Measurements from ENCODE around the gene KCNN1.
"Not testable (repeated sequence)": the region's sequence is repeated elsewhere in the genome, so short reads cannot be mapped to it uniquely, and the experiment has no call there.

The KCNN1 gene

DNA sequence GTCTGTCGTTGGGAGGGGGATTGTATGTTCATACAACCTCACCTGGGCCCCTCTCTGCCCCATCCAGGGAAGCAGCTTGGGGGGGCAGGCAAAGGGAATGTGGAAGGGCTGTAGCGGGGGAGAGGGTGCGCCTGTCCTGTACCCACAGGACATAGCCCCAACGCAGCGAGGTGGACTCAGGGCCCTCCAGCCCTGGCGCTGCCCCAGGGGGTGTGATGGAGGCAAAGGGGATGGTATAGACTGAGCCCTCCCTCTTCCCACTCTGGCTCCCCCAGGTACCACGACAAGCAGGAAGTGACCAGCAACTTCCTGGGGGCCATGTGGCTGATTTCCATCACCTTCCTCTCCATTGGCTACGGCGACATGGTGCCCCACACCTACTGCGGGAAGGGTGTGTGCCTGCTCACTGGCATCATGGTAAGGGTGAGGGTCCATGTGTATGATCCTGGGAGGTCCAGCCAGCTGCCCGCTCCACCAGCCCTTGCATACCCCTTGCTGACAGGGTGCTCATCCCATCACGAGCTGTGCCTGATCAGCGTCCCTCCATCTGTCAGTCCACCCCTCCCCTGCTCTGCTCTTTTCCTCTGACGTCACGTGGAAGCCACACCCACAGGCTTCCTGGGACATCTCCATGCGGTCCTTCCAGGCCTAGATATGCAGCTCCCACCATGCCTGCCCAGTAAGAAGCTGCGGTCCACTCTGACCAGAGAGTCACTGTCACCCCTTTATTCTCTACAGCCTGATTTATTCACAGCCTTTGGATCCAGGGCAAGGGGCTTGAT lies 18.3 kb downstream of the KCNN1 start:
- H3K4me3 ChIP-seq (replicated peaks in 1 of 2; ENCODE audit: low read depth in 2 of 2, low read length in 2 of 2) = no peak overlapping the region
- TF ChIP-seq CTCF (IDR thresholded peaks at IDR 0.05; ENCODE audit: low read depth, low read length) = no peak
- DNase-seq (ENCODE audit: low read depth in 2 of 2) = peak in 1 of 2 donors; percentile 10

DNA sequence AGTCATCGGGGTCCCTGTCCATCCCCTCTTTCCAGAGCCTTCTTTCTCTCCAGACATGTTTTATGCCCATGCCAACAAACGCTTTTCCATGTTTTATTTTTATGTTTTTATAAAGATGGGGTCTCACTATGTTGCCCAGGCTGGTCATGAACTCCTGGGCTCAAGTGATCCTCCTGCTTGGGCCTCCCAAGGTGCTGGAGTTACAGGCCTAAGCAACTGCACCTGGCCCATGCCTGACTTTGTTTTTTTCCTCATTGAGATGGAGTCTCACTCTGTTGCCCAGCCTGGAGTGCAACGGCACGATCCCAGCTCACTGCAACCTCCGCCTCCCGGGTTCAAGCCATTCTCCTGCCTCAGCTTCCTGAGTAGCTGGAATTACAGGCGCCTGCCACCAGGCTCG lies 19.7 kb downstream of the KCNN1 start:
- DNase-seq (ENCODE audit: low read depth in 2 of 2); H3K4me3 ChIP-seq (replicated peaks in 1 of 2; ENCODE audit: low read depth in 2 of 2, low read length in 2 of 2): not testable (repeated sequence)

DNA sequence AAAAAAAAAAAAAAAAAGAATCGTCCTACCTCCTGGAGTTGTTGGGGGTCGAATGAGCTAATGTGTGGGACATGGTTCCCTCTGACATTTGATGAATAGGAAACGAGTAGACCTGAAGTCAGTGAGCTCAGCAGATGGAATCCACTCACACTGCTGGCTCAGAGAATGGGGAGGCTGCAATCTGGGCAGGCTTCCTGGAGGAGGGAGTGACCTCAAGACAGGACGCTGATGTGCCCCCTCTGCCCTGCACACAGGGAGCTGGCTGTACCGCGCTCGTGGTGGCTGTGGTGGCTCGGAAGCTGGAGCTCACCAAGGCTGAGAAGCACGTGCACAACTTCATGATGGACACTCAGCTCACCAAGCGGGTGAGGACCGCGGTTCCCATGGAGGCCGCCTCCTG lies 21.3 kb downstream of the KCNN1 start:
- TF ChIP-seq CTCF (IDR thresholded peaks at IDR 0.05; ENCODE audit: low read depth, low read length) = no peak
- no peak for DNase-seq (ENCODE audit: low read depth in 2 of 2)
- no peak overlapping the region for H3K4me3 ChIP-seq (replicated peaks in 1 of 2; ENCODE audit: low read depth in 2 of 2, low read length in 2 of 2)

DNA sequence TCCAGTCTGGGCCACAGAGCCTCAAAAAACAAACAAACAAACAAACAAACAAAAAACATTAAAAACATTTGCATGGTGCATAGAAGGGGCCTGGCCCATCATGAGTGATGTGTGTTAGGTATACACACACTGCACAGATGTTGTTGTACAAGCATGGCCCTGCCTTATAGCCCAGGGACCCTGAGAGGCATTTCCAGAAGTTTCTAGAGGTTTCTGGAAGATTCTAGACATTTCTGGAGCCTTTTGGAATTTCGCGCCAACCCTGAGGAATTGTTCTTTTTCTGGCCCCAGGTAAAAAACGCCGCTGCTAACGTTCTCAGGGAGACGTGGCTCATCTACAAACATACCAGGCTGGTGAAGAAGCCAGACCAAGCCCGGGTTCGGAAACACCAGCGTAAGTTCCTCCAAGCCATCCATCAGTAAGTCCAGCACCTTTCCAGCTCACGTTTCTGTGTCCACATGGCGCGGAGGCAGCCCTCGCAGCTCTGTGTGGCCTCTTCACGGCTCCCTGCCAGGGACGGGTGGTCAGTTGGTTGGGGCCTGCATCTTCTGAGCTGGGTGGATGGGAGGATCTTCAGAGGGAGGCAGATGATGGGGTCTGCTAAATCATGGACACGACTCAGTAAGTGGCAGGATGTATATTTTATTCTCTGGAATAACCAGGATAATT lies 22.7 kb downstream of the KCNN1 start:
- H3K4me3 ChIP-seq (replicated peaks in 1 of 2; ENCODE audit: low read depth in 2 of 2, low read length in 2 of 2) = no peak overlapping the region
- no peak for TF ChIP-seq CTCF (IDR thresholded peaks at IDR 0.05; ENCODE audit: low read depth, low read length)
- DNase-seq (ENCODE audit: low read depth in 2 of 2) = no peak

DNA sequence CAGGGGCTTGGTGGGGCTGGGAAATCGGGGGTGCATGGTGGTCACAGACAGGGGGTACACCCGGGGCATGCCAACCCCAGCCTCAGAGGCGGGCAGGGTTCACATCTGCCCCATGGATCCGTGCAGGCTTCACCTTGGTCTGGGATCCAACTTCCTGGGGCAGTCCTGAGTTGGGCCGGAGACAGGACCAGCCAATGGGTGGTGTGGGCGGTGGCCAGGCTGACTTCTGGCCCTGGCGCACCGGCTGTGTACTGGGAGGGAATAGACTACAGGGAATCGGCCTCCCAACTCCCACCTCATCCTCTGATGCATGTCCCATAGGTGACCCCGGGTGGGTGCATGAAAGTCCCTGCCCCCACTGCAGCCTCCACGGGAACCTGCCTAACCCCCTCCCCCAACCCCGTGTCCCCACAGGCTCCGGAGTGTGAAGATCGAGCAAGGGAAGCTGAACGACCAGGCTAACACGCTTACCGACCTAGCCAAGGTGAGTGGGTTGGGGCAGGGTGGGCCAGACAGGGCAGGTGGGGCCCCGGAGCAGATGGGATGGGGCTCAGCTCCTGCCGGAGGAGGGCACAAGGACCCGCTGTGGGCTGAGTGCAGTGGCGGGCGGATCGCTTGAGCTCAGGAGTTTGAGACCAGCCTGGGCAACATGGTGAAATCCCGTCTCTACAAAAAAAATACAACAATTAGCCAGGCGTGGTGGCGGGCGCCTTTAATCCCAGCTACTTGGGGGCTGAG lies 26.3 kb downstream of the KCNN1 start:
- DNase-seq (ENCODE audit: low read depth in 2 of 2) = no peak
- no peak for TF ChIP-seq CTCF (IDR thresholded peaks at IDR 0.05; ENCODE audit: low read depth, low read length)
- H3K4me3 ChIP-seq (replicated peaks in 1 of 2; ENCODE audit: low read depth in 2 of 2, low read length in 2 of 2) = no peak overlapping the region

GRCh38 chr19:17996826-17997316 lies 30.0 kb downstream of the KCNN1 start:
- H3K4me3 ChIP-seq (replicated peaks in 1 of 2; ENCODE audit: low read depth in 2 of 2, low read length in 2 of 2) = no peak overlapping the region
- TF ChIP-seq CTCF (IDR thresholded peaks at IDR 0.05; ENCODE audit: low read depth, low read length) = peak; percentile 95
- peak; percentile 76 to 77 for DNase-seq (ENCODE audit: low read depth in 2 of 2)
